Erythroblast (primary cell): Measurements from ENCODE around the gene GARNL3.

Experiments
- DNase-seq, 2 experiments: peaks; one replicate each; lab custom pipeline; 2025; lab: John Stamatoyannopoulos, UW
- GATA1 ChIP-seq: IDR thresholded peaks from 2 replicates; pipeline ENCODE4 v1.6.1; 2011; ENCODE audit warnings: low read depth, mild to moderate bottlenecking, control low read depth, low read length, moderate library complexity
- POLR2A ChIP-seq: IDR thresholded peaks from 2 replicates; pipeline ENCODE4 v1.6.1; 2011; ENCODE audit warnings: mild to moderate bottlenecking, low read length

GARNL3 gene

GRCh38 chr9:127405344-127406125 is 141.0 kb downstream of the GARNL3 start:
- DNase-seq: no peak
- TF ChIP-seq GATA1 (no peak), POLR2A (no peak)

GRCh38 chr9:127406799-127407491 is 142.4 kb downstream of the GARNL3 start:
- DNase-seq: no peak
- TF ChIP-seq GATA1: no peak
- TF ChIP-seq POLR2A: no peak

- DNase-seq: no peak
- TF ChIP-seq GATA1 (no peak), POLR2A (no peak)
These were observed 142.9 kb downstream of the GARNL3 start for GRCh38 chr9:127407492-127407843.

GRCh38 chr9:127411122-127411521 is 146.5 kb downstream of the GARNL3 start:
- TF ChIP-seq POLR2A (no peak), GATA1 (no peak)
- no peak for DNase-seq

GRCh38 chr9:127415141-127415540 is 150.6 kb downstream of the GARNL3 start:
- no peak for DNase-seq
- TF ChIP-seq GATA1: no peak
- no peak for TF ChIP-seq POLR2A

- TF ChIP-seq POLR2A: no peak
- no peak for TF ChIP-seq GATA1
- no peak for DNase-seq
These were observed 151.1 kb downstream of the GARNL3 start for GRCh38 chr9:127415657-127416056.

GRCh38 chr9:127417131-127418036 is 152.8 kb downstream of the GARNL3 start:
- DNase-seq: no peak
- TF ChIP-seq GATA1 (no peak), POLR2A (no peak)

- DNase-seq: peak; percentile 60 to 62
- TF ChIP-seq GATA1 (no peak), POLR2A (no peak)
These were observed 153.5 kb downstream of the GARNL3 start for GRCh38 chr9:127418037-127418471.

- DNase-seq: peak; percentile 47 to 54
- TF ChIP-seq POLR2A (no peak), GATA1 (no peak)
These were observed 154.8 kb downstream of the GARNL3 start for GRCh38 chr9:127419348-127419747.

GRCh38 chr9:127421057-127421456 is 156.5 kb downstream of the GARNL3 start:
- no peak for DNase-seq
- TF ChIP-seq POLR2A: no peak
- TF ChIP-seq GATA1: no peak

GRCh38 chr9:127422133-127422782 is 157.7 kb downstream of the GARNL3 start:
- peak; percentile 75 to 86 for DNase-seq
- no peak for TF ChIP-seq GATA1
- no peak for TF ChIP-seq POLR2A

- TF ChIP-seq POLR2A: no peak
- TF ChIP-seq GATA1: no peak
These were observed 158.2 kb downstream of the GARNL3 start for GRCh38 chr9:127422787-127423186.

GRCh38 chr9:127423476-127423933 is 158.9 kb downstream of the GARNL3 start:
- DNase-seq: no peak
- no peak for TF ChIP-seq GATA1
- no peak for TF ChIP-seq POLR2A

More at GRCh38 chr9:127422787-127423186, 158.2 kb downstream of the GARNL3 start:
- no peak for DNase-seq
